Erythroblast (primary cell): Measurements from ENCODE around the gene NLRP3.

ENCODE experiments used
- GATA1 ChIP-seq: IDR thresholded peaks from 2 replicates; pipeline ENCODE4 v1.6.1; 2011; ENCODE audit warnings: low read depth, mild to moderate bottlenecking, control low read depth, low read length, moderate library complexity
- POLR2A ChIP-seq: IDR thresholded peaks from 2 replicates; pipeline ENCODE4 v1.6.1; 2011; ENCODE audit warnings: mild to moderate bottlenecking, low read length

- no peak for TF ChIP-seq POLR2A
- no peak for TF ChIP-seq GATA1
Measured at GRCh38 chr1:247400685-247401084, 15.3 kb upstream of the NLRP3 start.
